Testis (tissue), 2 donors: ENCODE data around the gene GLDC.

Source experiments
- POLR2A ChIP-seq: fragments of 450-650 bp; IDR thresholded peaks from one replicate; pipeline ENCODE4 v1.6.1; 2017; ENCODE audit warnings: antibody characterized with exemption, mild to moderate bottlenecking, moderate library complexity
- TF ChIP-seq, protein P1 (sequence below), 3 experiments: fragments of 450-650 bp in 2 of 3; fragments of 200-600 bp in 1 of 3; sonication (generic) in 1 of 3; IDR thresholded peaks; one replicate each; pipeline ENCODE4 v1.5.1; 2016 to 2019; ENCODE audit warnings: antibody characterized with exemption in 3 of 3, mild to moderate bottlenecking in 2 of 3, moderate library complexity in 1 of 3

DNA sequence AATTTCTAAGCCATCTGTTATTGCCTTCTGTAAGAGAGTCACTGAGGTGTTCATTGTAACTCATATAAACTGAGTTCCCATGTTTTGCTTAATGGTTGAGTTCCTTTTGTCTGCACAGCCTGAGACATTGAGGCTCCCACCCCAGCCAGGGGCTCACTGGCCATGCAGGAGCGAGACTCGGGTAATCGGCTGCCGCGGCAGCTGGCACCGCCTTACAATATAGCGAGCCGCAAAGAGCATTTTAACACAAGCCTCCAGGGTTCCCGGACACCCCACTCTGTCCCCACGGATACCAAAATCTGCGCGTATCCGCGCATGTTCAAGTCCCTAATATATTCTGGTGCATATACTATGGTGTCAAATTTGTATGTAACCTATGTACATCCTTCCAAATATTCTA, 24.4 kb upstream of the GLDC start:
- TF ChIP-seq POLR2A = no peak
- TF ChIP-seq, protein P1, sequence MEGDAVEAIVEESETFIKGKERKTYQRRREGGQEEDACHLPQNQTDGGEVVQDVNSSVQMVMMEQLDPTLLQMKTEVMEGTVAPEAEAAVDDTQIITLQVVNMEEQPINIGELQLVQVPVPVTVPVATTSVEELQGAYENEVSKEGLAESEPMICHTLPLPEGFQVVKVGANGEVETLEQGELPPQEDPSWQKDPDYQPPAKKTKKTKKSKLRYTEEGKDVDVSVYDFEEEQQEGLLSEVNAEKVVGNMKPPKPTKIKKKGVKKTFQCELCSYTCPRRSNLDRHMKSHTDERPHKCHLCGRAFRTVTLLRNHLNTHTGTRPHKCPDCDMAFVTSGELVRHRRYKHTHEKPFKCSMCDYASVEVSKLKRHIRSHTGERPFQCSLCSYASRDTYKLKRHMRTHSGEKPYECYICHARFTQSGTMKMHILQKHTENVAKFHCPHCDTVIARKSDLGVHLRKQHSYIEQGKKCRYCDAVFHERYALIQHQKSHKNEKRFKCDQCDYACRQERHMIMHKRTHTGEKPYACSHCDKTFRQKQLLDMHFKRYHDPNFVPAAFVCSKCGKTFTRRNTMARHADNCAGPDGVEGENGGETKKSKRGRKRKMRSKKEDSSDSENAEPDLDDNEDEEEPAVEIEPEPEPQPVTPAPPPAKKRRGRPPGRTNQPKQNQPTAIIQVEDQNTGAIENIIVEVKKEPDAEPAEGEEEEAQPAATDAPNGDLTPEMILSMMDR (IDR thresholded peaks at IDR 0.05) = no peak
